NCI-H774 (cell line): ENCODE results near the gene KRTAP19-5.
"Not testable (repeated sequence)": the region's sequence is repeated elsewhere in the genome, so short reads cannot be mapped to it uniquely, and the experiment has no call there.

Source experiments
- DNase-seq: peaks from one replicate; lab custom pipeline; 2025; lab: John Stamatoyannopoulos, UW

KRTAP19-5 gene

GRCh38 chr21:30502041-30502440, at the start of gene KRTAP19-5:
Gene KRTAP19-5, minus strand, starts transcription at chr21:30502141. Its CDS starts 51 bp downstream, at chr21:30502090.
- no peak for DNase-seq

GRCh38 chr21:30541764-30542163, 39.8 kb upstream of the KRTAP19-5 start, which contains the start of gene KRTAP19-6:
Gene KRTAP19-6, minus strand, starts transcription at chr21:30541864. Its CDS starts 31 bp downstream, at chr21:30541833.
- no peak for DNase-seq

- no peak for DNase-seq
Observed at GRCh38 chr21:30518876-30519275, 16.9 kb upstream of the KRTAP19-5 start.

- no peak for DNase-seq
Observed at GRCh38 chr21:30515681-30516080, 13.7 kb upstream of the KRTAP19-5 start.

- not testable (repeated sequence) for DNase-seq
Observed at GRCh38 chr21:30505621-30506205, 3.8 kb upstream of the KRTAP19-5 start.

- no peak for DNase-seq
Observed at GRCh38 chr21:30497065-30497464, 4.9 kb downstream of the KRTAP19-5 start, which contains the start of gene KRTAP19-4. Gene KRTAP19-4, minus strand, starts transcription at chr21:30497165. Its CDS starts 55 bp downstream, at chr21:30497110.

GRCh38 chr21:30491963-30492428, 9.9 kb downstream of the KRTAP19-5 start, which contains the start of gene KRTAP19-3:
Gene KRTAP19-3, minus strand, starts transcription at chr21:30492013. Its CDS starts 56 bp downstream, at chr21:30491957.
- no peak for DNase-seq

- no peak for DNase-seq
Observed at GRCh38 chr21:30487336-30487735, 14.6 kb downstream of the KRTAP19-5 start, which contains the start of gene KRTAP19-2. Gene KRTAP19-2, minus strand, starts transcription at chr21:30487436. Its CDS starts 88 bp downstream, at chr21:30487348.

- no peak for DNase-seq
Observed at GRCh38 chr21:30486180-30486579, 15.8 kb downstream of the KRTAP19-5 start.

GRCh38 chr21:30482130-30482529, 19.8 kb downstream of the KRTAP19-5 start:
- no peak for DNase-seq

GRCh38 chr21:30480145-30480544, 21.8 kb downstream of the KRTAP19-5 start, which contains the start of gene KRTAP19-1:
Gene KRTAP19-1, minus strand, starts transcription at chr21:30480367. Its CDS starts 50 bp downstream, at chr21:30480317.
- no peak for DNase-seq

GRCh38 chr21:30479259-30479658, 22.7 kb downstream of the KRTAP19-5 start:
- no peak for DNase-seq

GRCh38 chr21:30478004-30478403, 23.9 kb downstream of the KRTAP19-5 start:
- no peak for DNase-seq

- no peak for DNase-seq
Observed at GRCh38 chr21:30468900-30469714, 32.8 kb downstream of the KRTAP19-5 start.

- DNase-seq = no peak
Observed at GRCh38 chr21:30463713-30464112, 38.2 kb downstream of the KRTAP19-5 start.
